GM13977 (cell line): Measurements from ENCODE around the gene EPG5.
"Not testable (repeated sequence)": the region's sequence is repeated elsewhere in the genome, so short reads cannot be mapped to it uniquely, and the experiment has no call there.

Experiments used
- DNase-seq: peaks from one replicate; pipeline ENCODE4 v3.0.0; 2012; ENCODE audit warnings: low spot score
- CTCF ChIP-seq: IDR thresholded peaks from 2 replicates; pipeline ENCODE4 v1.5.1; 2012; ENCODE audit warnings: mild to moderate bottlenecking, control low read depth; ENCODE audit not compliant: insufficient read depth; ENCODE audit errors: extremely low read depth, missing control alignments
- in situ Hi-C: fragments of 300-500 bp; cut with MboI; formaldehyde crosslinking; loops from one replicate; pipeline ENCODE4 v1.12.0; 2022; ENCODE audit warnings: low sequenced_read_pairs, low pct_unique_long_range_greater_than_20kb, mixed read lengths, inconsistent platforms; ENCODE audit not compliant: unreplicated experiment

EPG5 gene

GRCh38 chr18:45980229-45980628 lies 13.1 kb upstream of the EPG5 start:
- in situ Hi-C loops = no loop called here
- no peak for DNase-seq
- TF ChIP-seq CTCF = no peak

DNA sequence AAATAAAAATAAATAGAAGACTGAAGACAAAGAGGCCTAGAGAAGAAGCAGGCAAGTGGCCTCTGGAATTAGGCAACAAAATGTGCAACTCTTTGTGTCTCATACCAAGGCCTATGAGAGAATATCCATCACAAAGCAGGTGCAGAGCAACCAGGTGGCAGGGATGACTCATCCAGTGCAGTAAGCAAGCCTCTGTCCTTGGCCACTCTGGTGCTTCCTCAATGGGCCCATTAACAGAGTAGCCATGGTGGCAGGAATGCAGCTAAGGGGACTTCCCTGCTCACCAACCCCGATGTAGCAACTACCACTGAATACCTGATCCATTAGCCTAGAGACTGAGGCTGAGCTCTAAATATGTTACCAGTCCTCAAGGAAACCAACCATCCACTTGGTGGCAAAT lies 11.0 kb upstream of the EPG5 start:
- in situ Hi-C loops = no loop called here
- DNase-seq = no peak
- no peak for TF ChIP-seq CTCF

DNA sequence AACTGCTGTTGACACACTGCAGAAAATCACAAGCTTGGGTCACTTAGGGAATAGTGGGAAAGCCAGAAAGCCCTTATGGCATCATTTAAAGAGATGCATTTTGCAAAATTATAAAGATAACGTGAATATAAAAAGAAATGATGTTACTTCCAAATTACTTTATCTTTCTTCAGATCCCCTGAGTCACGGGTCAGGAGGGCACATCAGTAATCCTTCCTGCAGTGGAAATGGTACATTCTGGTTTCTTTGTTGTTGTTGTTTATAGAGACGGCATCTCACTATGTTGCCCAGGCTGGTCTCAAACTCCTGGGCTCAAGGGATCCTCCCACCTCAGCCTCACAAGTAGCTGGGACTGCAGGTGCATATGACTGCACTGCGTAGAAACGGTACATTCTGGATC lies 9.8 kb upstream of the EPG5 start:
- in situ Hi-C loops = no loop called here
- no peak for DNase-seq
- TF ChIP-seq CTCF = no peak

GRCh38 chr18:45976566-45976965 lies 9.4 kb upstream of the EPG5 start:
- no peak for TF ChIP-seq CTCF
- no peak for DNase-seq
- in situ Hi-C loops = no loop called here

GRCh38 chr18:45974088-45974536 lies 7.0 kb upstream of the EPG5 start:
- in situ Hi-C loops = no loop called here
- TF ChIP-seq CTCF = peak; percentile 56
- DNase-seq = peak; percentile 44

GRCh38 chr18:45964913-45965312 lies 2.2 kb downstream of the EPG5 start:
- DNase-seq, in situ Hi-C loops: not testable (repeated sequence)

- in situ Hi-C loops = no loop called here
- TF ChIP-seq CTCF = no peak
- DNase-seq = no peak
Measured at GRCh38 chr18:45962866-45963265, 4.3 kb downstream of the EPG5 start.
